ENCODE results near the gene MYH14. TPM values are rescaled to one million over a fixed set of nuclear protein-coding genes. Genes with fewer than 3 reads are reported as not detected.
"Not testable (repeated sequence)": the region's sequence is repeated elsewhere in the genome, so short reads cannot be mapped to it uniquely, and the experiment has no call there.

MYH14 gene
- total and polyA plus RNA-seq, 2 donors (not counting 1 experiment from before 2014, with no cell fraction given), result not detected

- Histone ChIP-seq H3K9ac (ENCODE audit: insufficient read depth, low read length) (no peak overlapping the region), H3K4me3 (replicated peaks in 1 of 4; ENCODE audit: control extremely low read depth in 1 of 4, insufficient read depth in 1 of 4, low read depth in 3 of 4, low read length in 4 of 4) (no peak overlapping the region), H3K4me1 (ENCODE audit: control insufficient read depth, extremely low read depth, insufficient read depth, low read length) (no peaks in the 10 kb centered on the region), H3K36me3 (ENCODE audit: control insufficient read depth, insufficient read depth, low read length) (no peaks in the 10 kb centered on the region), H3K4me2 (ENCODE audit: extremely low read depth, insufficient read depth, low read length) (no peak overlapping the region), H3K27me3 (ENCODE audit: control insufficient read depth, insufficient read depth, low read length) (no peaks in the 10 kb centered on the region), H3K9me3 (ENCODE audit: control insufficient read depth, insufficient read depth, low read depth, low read length) (no peaks in the 10 kb centered on the region), H3K27ac (ENCODE audit: insufficient read depth, low read length) (no peak overlapping the region), H4K20me1 (ENCODE audit: control insufficient read depth, extremely low read depth, insufficient read depth, low read length) (no peaks in the 10 kb centered on the region), H2AFZ (ENCODE audit: low read length) (no peak overlapping the region), H3K79me2 (ENCODE audit: control insufficient read depth, insufficient read depth, low read length) (no peaks in the 10 kb centered on the region)
- DNase-seq (ENCODE audit: low read depth in 2 of 2), result no peak
- TF ChIP-seq EZH2 (IDR thresholded peaks at IDR 0.05; ENCODE audit: low read length, missing control alignments) (no peak), CTCF (conservative IDR thresholded peaks at IDR 0.05 in 1 of 2, IDR thresholded peaks at IDR 0.05 in 1 of 2; ENCODE audit: low read depth in 1 of 2, low read length in 2 of 2) (no peak)
Measured at GRCh38 chr19:50232600-50232999, 29.2 kb downstream of the MYH14 start.

GRCh38 chr19:50233308-50233910, 30.0 kb downstream of the MYH14 start:
- Histone ChIP-seq H3K36me3 (ENCODE audit: control insufficient read depth, insufficient read depth, low read length) (no peaks in the 10 kb centered on the region), H3K4me1 (ENCODE audit: control insufficient read depth, extremely low read depth, insufficient read depth, low read length) (no peaks in the 10 kb centered on the region), H4K20me1 (ENCODE audit: control insufficient read depth, extremely low read depth, insufficient read depth, low read length) (no peaks in the 10 kb centered on the region), H3K79me2 (ENCODE audit: control insufficient read depth, insufficient read depth, low read length) (no peaks in the 10 kb centered on the region), H3K9me3 (ENCODE audit: control insufficient read depth, insufficient read depth, low read depth, low read length) (no peaks in the 10 kb centered on the region), H2AFZ (ENCODE audit: low read length) (no peak overlapping the region), H3K4me2 (ENCODE audit: extremely low read depth, insufficient read depth, low read length) (no peak overlapping the region), H3K9ac (ENCODE audit: insufficient read depth, low read length) (no peak overlapping the region), H3K27ac (ENCODE audit: insufficient read depth, low read length) (no peak overlapping the region), H3K4me3 (replicated peaks in 1 of 4; ENCODE audit: control extremely low read depth in 1 of 4, insufficient read depth in 1 of 4, low read depth in 3 of 4, low read length in 4 of 4) (no peak overlapping the region), H3K27me3 (ENCODE audit: control insufficient read depth, insufficient read depth, low read length) (no peaks in the 10 kb centered on the region)
- TF ChIP-seq CTCF (conservative IDR thresholded peaks at IDR 0.05 in 1 of 2, IDR thresholded peaks at IDR 0.05 in 1 of 2; ENCODE audit: low read depth in 1 of 2, low read length in 2 of 2) (no peak), EZH2 (IDR thresholded peaks at IDR 0.05; ENCODE audit: low read length, missing control alignments) (no peak)
- no peak for DNase-seq (ENCODE audit: low read depth in 2 of 2)

- H2AFZ ChIP-seq (ENCODE audit: low read length); H3K27ac ChIP-seq (ENCODE audit: insufficient read depth, low read length); H3K4me2 ChIP-seq (ENCODE audit: extremely low read depth, insufficient read depth, low read length); H3K36me3 ChIP-seq (ENCODE audit: control insufficient read depth, insufficient read depth, low read length); H3K27me3 ChIP-seq (ENCODE audit: control insufficient read depth, insufficient read depth, low read length); H3K79me2 ChIP-seq (ENCODE audit: control insufficient read depth, insufficient read depth, low read length); H3K4me1 ChIP-seq (ENCODE audit: control insufficient read depth, extremely low read depth, insufficient read depth, low read length); H3K9me3 ChIP-seq (ENCODE audit: control insufficient read depth, insufficient read depth, low read depth, low read length); DNase-seq (ENCODE audit: low read depth in 2 of 2); H4K20me1 ChIP-seq (ENCODE audit: control insufficient read depth, extremely low read depth, insufficient read depth, low read length); H3K9ac ChIP-seq (ENCODE audit: insufficient read depth, low read length); H3K4me3 ChIP-seq (replicated peaks in 1 of 4; ENCODE audit: control extremely low read depth in 1 of 4, insufficient read depth in 1 of 4, low read depth in 3 of 4, low read length in 4 of 4): not testable (repeated sequence)
Measured at GRCh38 chr19:50237493-50237892, 34.1 kb downstream of the MYH14 start.
